Activated T-cell treated with anti-CD3 and anti-CD28 coated beads, Interleukin-2, amount 50 U/mL, for 72 hours (primary cell): ENCODE data around the gene LRMDA. TPM values are rescaled to one million over a fixed set of nuclear protein-coding genes. Genes with fewer than 3 reads are reported as not detected.

Source experiments
- ATAC-seq, 2 donors: fragments of 150-1000 bp; cut with Tn5 transposase; replicated peaks in 1 of 2; 2 replicates each; pipeline ENCODE4 v1.10.0; 2021; ENCODE audit warnings: moderate library complexity in 2 of 2, mild to moderate bottlenecking in 1 of 2
- DNase-seq, 2 donors: peaks; one replicate each; pipeline ENCODE4 v3.0.0; 2021 to 2022; ENCODE audit warnings: mixed read lengths in 1 of 2
- H3K27ac Mint-ChIP-seq: one replicate; pipeline ENCODE4 v1.8.0; 2022; ENCODE audit warnings: mild to moderate bottlenecking, moderate library complexity, mixed read lengths
- H3K27me3 Mint-ChIP-seq: one replicate; pipeline ENCODE4 v1.8.0; 2022; ENCODE audit warnings: low read depth, mixed read lengths
- H3K36me3 Mint-ChIP-seq, 2 donors: one replicate each; pipeline ENCODE4 v1.8.0; 2022; ENCODE audit warnings: mixed read lengths in 2 of 2, mild to moderate bottlenecking in 1 of 2; ENCODE audit not compliant: insufficient read depth in 2 of 2
- H3K4me1 Mint-ChIP-seq: one replicate; pipeline ENCODE4 v1.8.0; 2022; ENCODE audit warnings: low read depth, mixed read lengths
- H3K4me3 Mint-ChIP-seq, 2 donors: one replicate each; pipeline ENCODE4 v1.8.0; 2022; ENCODE audit warnings: mild to moderate bottlenecking in 2 of 2, mixed read lengths in 2 of 2, moderate library complexity in 2 of 2
- H3K9me3 Mint-ChIP-seq, 2 donors: one replicate each; pipeline ENCODE4 v1.8.0; 2022; ENCODE audit warnings: mixed read lengths in 2 of 2
- total RNA-seq, 2 donors: library from RNA; stranded (reverse); gene quantifications; one replicate each; pipeline ENCODE4 v1.2.3, GENCODE V29; 2022

Gene LRMDA
- total RNA-seq, 2 donors from 2014 or later, result not detected

GRCh38 chr10:75883081-75884072 lies 452.0 kb downstream of the LRMDA start:
- H3K9me3 Mint-ChIP-seq, result no peaks in the 10 kb centered on the region
- no peaks in the 10 kb centered on the region for H3K4me1 Mint-ChIP-seq
- no peak overlapping the region for H3K4me3 Mint-ChIP-seq
- H3K27me3 Mint-ChIP-seq, result no peaks in the 10 kb centered on the region
- no peaks in the 10 kb centered on the region for H3K36me3 Mint-ChIP-seq
- no peak overlapping the region for H3K27ac Mint-ChIP-seq
- ATAC-seq, result no peak
- DNase-seq, result no peak

GRCh38 chr10:75884808-75885207 lies 453.4 kb downstream of the LRMDA start:
- DNase-seq (no peak), ATAC-seq (no peak)
- no peaks in the 10 kb centered on the region for H3K36me3 Mint-ChIP-seq
- no peaks in the 10 kb centered on the region for H3K4me1 Mint-ChIP-seq
- no peaks in the 10 kb centered on the region for H3K9me3 Mint-ChIP-seq
- H3K4me3 Mint-ChIP-seq, result no peak overlapping the region
- H3K27me3 Mint-ChIP-seq, result no peaks in the 10 kb centered on the region
- no peak overlapping the region for H3K27ac Mint-ChIP-seq

- Mint-ChIP-seq H3K4me1 (no peaks in the 10 kb centered on the region), H3K27me3 (peaks cover 8% of the 10 kb centered on the region), H3K27ac (no peak overlapping the region), H3K4me3 (no peak overlapping the region), H3K9me3 (peaks cover 0 to 6% of the 10 kb centered on the region in 2 donors), H3K36me3 (no peaks in the 10 kb centered on the region)
- ATAC-seq (no peak), DNase-seq (no peak)
These were observed 455.9 kb downstream of the LRMDA start for GRCh38 chr10:75887369-75887768.

- peaks cover 8% of the 10 kb centered on the region for H3K27me3 Mint-ChIP-seq
- no peak for ATAC-seq
- H3K36me3 Mint-ChIP-seq, result no peaks in the 10 kb centered on the region
- no peak for DNase-seq
- peaks cover 0 to 6% of the 10 kb centered on the region in 2 donors for H3K9me3 Mint-ChIP-seq
- no peak overlapping the region for H3K4me3 Mint-ChIP-seq
- no peak overlapping the region for H3K27ac Mint-ChIP-seq
- H3K4me1 Mint-ChIP-seq, result no peaks in the 10 kb centered on the region
These were observed 456.7 kb downstream of the LRMDA start for GRCh38 chr10:75887992-75888680.

- no peaks in the 10 kb centered on the region for H3K36me3 Mint-ChIP-seq
- no peak overlapping the region for H3K4me3 Mint-ChIP-seq
- H3K9me3 Mint-ChIP-seq, result peaks cover 0 to 6% of the 10 kb centered on the region in 2 donors
- ATAC-seq (no peak), DNase-seq (no peak)
- H3K4me1 Mint-ChIP-seq, result no peaks in the 10 kb centered on the region
- no peak overlapping the region for H3K27ac Mint-ChIP-seq
- peaks cover 8% of the 10 kb centered on the region for H3K27me3 Mint-ChIP-seq
These were observed 457.6 kb downstream of the LRMDA start for GRCh38 chr10:75889051-75889450.

GRCh38 chr10:75894761-75895160 lies 463.3 kb downstream of the LRMDA start:
- H3K4me1 Mint-ChIP-seq, result no peaks in the 10 kb centered on the region
- DNase-seq (no peak), ATAC-seq (no peak)
- H3K36me3 Mint-ChIP-seq, result no peaks in the 10 kb centered on the region
- H3K9me3 Mint-ChIP-seq, result peaks cover 0 to 6% of the 10 kb centered on the region in 2 donors
- no peak overlapping the region for H3K4me3 Mint-ChIP-seq
- no peak overlapping the region for H3K27ac Mint-ChIP-seq
- H3K27me3 Mint-ChIP-seq, result peaks cover 8% of the 10 kb centered on the region

GRCh38 chr10:75895259-75895658 lies 463.8 kb downstream of the LRMDA start:
- Mint-ChIP-seq H3K27ac (no peak overlapping the region), H3K27me3 (peaks cover 8% of the 10 kb centered on the region), H3K36me3 (no peaks in the 10 kb centered on the region), H3K4me1 (no peaks in the 10 kb centered on the region), H3K4me3 (no peak overlapping the region), H3K9me3 (peaks cover 0 to 5% of the 10 kb centered on the region in 2 donors)
- DNase-seq (no peak), ATAC-seq (no peak)

- H3K9me3 Mint-ChIP-seq, result no peaks in the 10 kb centered on the region
- H3K4me3 Mint-ChIP-seq, result no peak overlapping the region
- H3K36me3 Mint-ChIP-seq, result no peaks in the 10 kb centered on the region
- peaks cover 10% of the 10 kb centered on the region for H3K27me3 Mint-ChIP-seq
- ATAC-seq (no peak), DNase-seq (no peak)
- no peaks in the 10 kb centered on the region for H3K4me1 Mint-ChIP-seq
- H3K27ac Mint-ChIP-seq, result no peak overlapping the region
These were observed 468.5 kb downstream of the LRMDA start for GRCh38 chr10:75899816-75900390.

GRCh38 chr10:75902816-75903215 lies 471.4 kb downstream of the LRMDA start:
- ATAC-seq (no peak), DNase-seq (no peak)
- H3K4me3 Mint-ChIP-seq, result no peak overlapping the region
- peaks cover 17% of the 10 kb centered on the region for H3K27me3 Mint-ChIP-seq
- H3K4me1 Mint-ChIP-seq, result no peaks in the 10 kb centered on the region
- no peaks in the 10 kb centered on the region for H3K36me3 Mint-ChIP-seq
- no peak overlapping the region for H3K27ac Mint-ChIP-seq
- H3K9me3 Mint-ChIP-seq, result no peaks in the 10 kb centered on the region

GRCh38 chr10:75904499-75905283 lies 473.3 kb downstream of the LRMDA start:
- Mint-ChIP-seq H3K4me1 (no peaks in the 10 kb centered on the region), H3K27ac (no peak overlapping the region), H3K36me3 (no peaks in the 10 kb centered on the region), H3K4me3 (no peak overlapping the region), H3K9me3 (no peaks in the 10 kb centered on the region), H3K27me3 (peaks cover 23% of the 10 kb centered on the region)
- no peak for DNase-seq
- ATAC-seq, result no peak

GRCh38 chr10:75905490-75905889 lies 474.1 kb downstream of the LRMDA start:
- Mint-ChIP-seq H3K27me3 (peaks cover 23% of the 10 kb centered on the region), H3K9me3 (no peaks in the 10 kb centered on the region), H3K36me3 (no peaks in the 10 kb centered on the region), H3K27ac (no peak overlapping the region), H3K4me1 (no peaks in the 10 kb centered on the region), H3K4me3 (no peak overlapping the region)
- ATAC-seq (no peak), DNase-seq (no peak)

- H3K27ac Mint-ChIP-seq, result no peak overlapping the region
These were observed 478.6 kb downstream of the LRMDA start for GRCh38 chr10:75910032-75910431.

More at GRCh38 chr10:75910032-75910431, 478.6 kb downstream of the LRMDA start:
- Mint-ChIP-seq H3K36me3 (no peaks in the 10 kb centered on the region), H3K4me1 (no peaks in the 10 kb centered on the region), H3K27me3 (peaks cover 13% of the 10 kb centered on the region), H3K9me3 (no peaks in the 10 kb centered on the region), H3K4me3 (no peak overlapping the region)
- DNase-seq, result no peak
- no peak for ATAC-seq
